Liver (tissue), 3 donors: ENCODE results near the gene PZP.

Experiments
- CTCF ChIP-seq: fragments of 150-350 bp; IDR thresholded peaks from 2 replicates; pipeline ENCODE4 v1.5.1; 2017; ENCODE audit warnings: improper control_type of control experiment, low read depth, low read length; ENCODE audit not compliant: missing input control
- HNF4A ChIP-seq, 2 donors: conservative IDR thresholded peaks; 2 replicates each; pipeline ENCODE4 v1.6.1; 2016; ENCODE audit warnings: antibody characterized with exemption in 2 of 2, mild to moderate bottlenecking in 2 of 2
- donor health status: healthy.
- donor health status: healthy.

DNA sequence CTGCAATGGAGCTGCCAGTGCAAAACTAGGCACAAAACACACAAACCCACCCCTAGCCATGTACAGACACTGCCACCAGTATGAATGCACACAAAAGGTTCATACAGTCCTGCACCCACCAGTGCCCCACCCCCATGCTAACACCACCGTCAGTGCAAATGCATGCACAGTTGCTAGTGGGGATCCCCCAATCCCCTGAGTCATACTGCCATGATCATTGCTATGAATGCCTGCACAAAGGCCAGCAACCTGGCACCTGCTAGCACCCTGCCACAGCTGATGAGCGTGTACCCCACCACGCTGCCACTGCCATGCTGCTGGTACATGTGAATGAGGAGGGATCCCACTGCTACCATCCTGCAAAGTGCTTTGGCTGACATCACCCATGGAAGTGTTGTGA is 23.9 kb downstream of the PZP start:
- no peak for TF ChIP-seq HNF4A (conservative IDR thresholded peaks at IDR 0.05)
- TF ChIP-seq CTCF, result no peak
